C4-2B (cell line): ENCODE data around the gene RASA3.

Experiments
- H3K27ac ChIP-seq: fragments of 450-650 bp; 2 replicates; pipeline ENCODE4 v1.5.1; 2017
- CTCF ChIP-seq: fragments of 450-650 bp; conservative IDR thresholded peaks from 2 replicates; pipeline ENCODE4 v1.5.1; 2017; ENCODE audit warnings: mild to moderate bottlenecking
- ZFX ChIP-seq: fragments of 450-650 bp; IDR thresholded peaks from 2 replicates; pipeline ENCODE4 v1.6.1; 2017

Gene RASA3

GRCh38 chr13:114148521-114148855, 16.1 kb upstream of the RASA3 start:
- no peak for TF ChIP-seq CTCF
- no peak for TF ChIP-seq ZFX
- H3K27ac ChIP-seq: no peak overlapping the region

GRCh38 chr13:114147803-114148520, 15.5 kb upstream of the RASA3 start:
- no peak for TF ChIP-seq ZFX
- no peak for TF ChIP-seq CTCF

GRCh38 chr13:114146629-114147028, 14.2 kb upstream of the RASA3 start:
- H3K27ac ChIP-seq: no peak overlapping the region
- TF ChIP-seq CTCF (no peak; the same call in 1 of the 2 replicates), ZFX (no peak)

More at GRCh38 chr13:114147803-114148520, 15.5 kb upstream of the RASA3 start:
- H3K27ac ChIP-seq: no peak overlapping the region

- no peak overlapping the region for H3K27ac ChIP-seq
- TF ChIP-seq CTCF (no peak), ZFX (no peak)
These were observed 13.8 kb upstream of the RASA3 start for GRCh38 chr13:114146173-114146572.

GRCh38 chr13:114145722-114146121, 13.3 kb upstream of the RASA3 start:
- no peak overlapping the region for H3K27ac ChIP-seq
- TF ChIP-seq CTCF: no peak

- no peak overlapping the region for H3K27ac ChIP-seq
- no peak for TF ChIP-seq CTCF
- no peak for TF ChIP-seq ZFX
These were observed 12.8 kb upstream of the RASA3 start for GRCh38 chr13:114145256-114145655.

- TF ChIP-seq ZFX (no peak), CTCF (no peak)
- no peak overlapping the region for H3K27ac ChIP-seq
These were observed 12.3 kb upstream of the RASA3 start for GRCh38 chr13:114144606-114145244.
